Fibroblast of mammary gland (primary cell): ENCODE results near the gene PICK1.

Experiments
- DNase-seq: peaks from one replicate; pipeline ENCODE4 v3.0.0-alpha.2; 2010; ENCODE audit warnings: low read depth
- H3K4me3 ChIP-seq: 2 replicates; pipeline ENCODE4 v1.5.1; 2011; ENCODE audit warnings: low read depth, mild to moderate bottlenecking, low read length, moderate library complexity; ENCODE audit not compliant: control insufficient read depth
- CTCF ChIP-seq: conservative IDR thresholded peaks from 2 replicates; pipeline ENCODE4 v1.5.1; 2011; ENCODE audit warnings: low read depth, low read length, inconsistent platforms; ENCODE audit not compliant: control insufficient read depth, insufficient read depth

Gene PICK1

GRCh38 chr22:38031491-38031890, 25.7 kb upstream of the PICK1 start:
- TF ChIP-seq CTCF, result no peak
- no peak for DNase-seq
- no peak overlapping the region for H3K4me3 ChIP-seq

GRCh38 chr22:38032681-38033521, 24.3 kb upstream of the PICK1 start:
- no peak overlapping the region for H3K4me3 ChIP-seq
- peak; percentile 96 for DNase-seq
- TF ChIP-seq CTCF, result no peak

DNA sequence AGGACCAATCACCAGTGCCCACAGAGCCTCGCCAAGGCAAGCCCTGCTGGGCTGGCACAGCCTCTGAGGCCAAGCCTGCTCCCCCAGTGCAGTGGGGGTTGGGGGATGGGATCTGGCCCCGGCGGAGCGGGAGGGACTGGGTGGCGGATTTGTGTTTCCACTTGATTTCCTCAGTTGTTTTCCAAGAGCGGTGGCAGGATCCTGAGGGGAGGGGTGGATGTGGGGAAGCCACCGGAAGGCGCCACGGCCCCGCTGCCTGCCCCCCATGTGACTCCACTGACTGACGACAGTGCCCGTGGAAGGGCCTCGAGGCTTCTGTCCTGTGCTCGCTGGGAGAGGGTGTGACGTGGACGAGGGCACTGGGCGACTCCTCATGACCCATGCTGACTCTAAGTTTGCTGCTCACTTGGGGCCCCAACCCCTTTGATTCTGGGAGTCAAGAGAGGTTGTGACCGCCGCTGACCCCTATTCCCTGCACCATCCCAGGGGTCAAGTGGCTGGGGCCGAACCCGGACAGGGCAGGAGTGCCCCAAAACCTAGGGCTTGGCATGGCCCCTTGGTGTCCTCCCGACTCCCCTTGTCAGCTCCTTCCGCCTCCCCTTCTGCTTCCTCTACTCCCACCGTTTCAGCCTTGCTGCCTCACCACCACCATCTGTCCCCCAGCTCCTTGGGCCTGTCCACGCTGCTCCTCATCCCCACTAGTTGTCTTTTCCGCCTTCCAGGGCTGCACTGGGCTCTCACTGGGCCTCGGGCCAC, 23.5 kb upstream of the PICK1 start:
- no peak for DNase-seq
- H3K4me3 ChIP-seq, result no peak overlapping the region
- no peak for TF ChIP-seq CTCF

GRCh38 chr22:38034278-38034882, 22.8 kb upstream of the PICK1 start:
- DNase-seq, result peak; percentile 93
- H3K4me3 ChIP-seq, result no peak overlapping the region
- TF ChIP-seq CTCF, result no peak

DNA sequence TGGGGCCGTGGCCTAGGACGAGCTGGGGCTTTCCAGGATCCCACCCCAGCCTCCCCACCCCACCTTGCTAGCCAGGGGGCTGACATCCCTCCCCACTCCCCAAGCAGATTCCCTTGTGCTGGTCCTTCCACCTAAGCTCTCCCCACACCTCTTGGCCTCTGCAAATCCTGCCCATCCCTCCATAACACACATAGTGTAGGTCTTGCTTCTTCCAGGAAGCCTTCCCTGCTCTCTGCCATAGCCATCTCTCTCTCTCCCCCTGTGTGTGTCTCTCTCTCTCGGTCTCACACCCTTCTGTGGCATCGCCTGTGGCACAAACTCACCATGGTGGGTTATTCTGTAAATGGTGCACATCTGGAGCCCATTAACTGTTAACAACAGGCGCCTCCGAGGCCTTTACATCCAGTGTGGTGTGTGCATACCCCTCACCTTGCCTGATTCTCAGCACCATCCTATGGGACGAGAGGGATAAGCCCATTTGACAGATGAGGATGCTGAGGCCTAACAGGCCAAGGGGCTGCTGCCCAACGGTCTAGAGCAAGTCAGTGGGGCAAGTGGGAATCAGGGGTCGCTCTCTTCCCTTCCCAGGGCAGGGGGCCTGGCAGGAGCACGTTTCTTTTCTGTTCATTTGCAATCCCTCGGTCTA, 22.2 kb upstream of the PICK1 start:
- H3K4me3 ChIP-seq, result no peak overlapping the region
- no peak for TF ChIP-seq CTCF
- no peak for DNase-seq

- no peak overlapping the region for H3K4me3 ChIP-seq
- no peak for TF ChIP-seq CTCF
- no peak for DNase-seq
Observed at GRCh38 chr22:38035530-38035885, 21.7 kb upstream of the PICK1 start.
